ENCODE results near the gene TLN1. TPM values are rescaled to one million over a fixed set of nuclear protein-coding genes. Genes with fewer than 3 reads are reported as not detected.

Gene TLN1
- total RNA-seq, 2 experiments from 2014 or later: 98.8 to 177 TPM

DNA sequence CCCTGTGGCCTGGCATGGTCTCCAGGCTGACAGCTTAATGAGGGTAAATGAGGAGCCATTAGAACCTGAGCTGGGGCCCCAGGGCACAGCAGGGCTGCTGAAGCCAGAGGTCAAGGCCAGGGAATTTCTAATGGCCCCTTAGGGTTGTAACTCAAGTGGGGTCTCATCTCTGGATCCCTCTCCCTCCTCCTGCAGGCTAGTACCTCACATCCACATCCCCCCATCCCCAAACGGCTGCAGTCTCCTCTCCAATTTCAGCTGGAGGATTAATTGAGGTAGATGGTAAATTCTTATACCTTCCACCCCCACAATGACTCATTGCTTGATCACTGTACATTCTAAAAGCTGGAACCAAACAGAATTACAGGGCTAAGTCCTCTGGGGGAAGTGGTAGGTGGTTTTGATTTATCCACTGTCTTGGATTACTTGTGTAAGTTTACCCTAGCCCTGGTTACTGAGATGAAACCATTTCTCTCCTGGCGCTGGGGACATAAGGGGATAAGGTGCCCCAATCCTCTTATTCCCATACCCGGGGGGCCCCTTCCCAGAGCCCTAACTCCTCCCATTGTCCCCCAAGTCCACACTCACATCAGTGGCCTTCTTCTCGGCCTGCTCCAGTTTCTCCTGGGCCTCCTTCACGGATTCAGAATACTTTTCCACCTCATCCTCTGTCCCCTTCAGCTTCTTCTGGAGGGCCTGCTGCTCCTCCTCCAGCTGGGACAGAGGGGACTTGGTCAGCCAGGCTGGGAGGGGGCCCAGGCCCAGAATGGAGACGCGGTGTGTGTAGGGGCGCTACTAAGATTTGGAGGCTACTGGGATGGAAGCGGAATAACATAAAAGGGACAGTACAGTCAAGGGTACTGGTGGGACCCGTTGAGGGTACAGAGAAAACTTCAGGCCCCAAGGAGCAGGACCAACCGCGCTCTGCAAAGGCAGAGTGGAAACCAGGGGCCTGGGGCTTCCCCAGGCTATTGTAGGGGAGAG lies 43.1 kb downstream of the TLN1 start:
- H3K4me2 ChIP-seq (ENCODE audit: low read length): peak overlapping the region; percentile 60; the same call in 1 of the 2 replicates

GRCh38 chr9:35687972-35688557 lies 43.9 kb downstream of the TLN1 start:
- H4K20me1 ChIP-seq (ENCODE audit: insufficient read depth, low read length): no peaks in the 10 kb centered on the region
- intact Hi-C loops (cut with micrococcal nuclease; ENCODE audit: unreplicated experiment): no loop called here
- no peaks in the 10 kb centered on the region for H3K9me3 ChIP-seq (ENCODE audit: low read length)
- peak overlapping the region; percentile 60 for H3K4me2 ChIP-seq (ENCODE audit: low read length)
- no peak for TF ChIP-seq CTCF (conservative IDR thresholded peaks at IDR 0.05; ENCODE audit: low read length)
- TF ChIP-seq EZH2phosphoT487 (IDR thresholded peaks at IDR 0.05; ENCODE audit: borderline replicate concordance, low read depth, low read length): no peak
- H3K4me3 ChIP-seq (ENCODE audit: low read depth, low read length, poor library complexity, severe bottlenecking): no peak overlapping the region
- POLR2A ChIA-PET: interaction anchor here (0.6 to 1.6 kb wide), 7 partner anchors 22 to 226 kb away, joined by 3 to 7 read pairs (median 4); partner anchors contain the start of gene SIT1
- no peak for DNase-seq (ENCODE audit: low spot score)
- no peak overlapping the region for H3K27ac ChIP-seq (ENCODE audit: low read depth, low read length, poor library complexity, severe bottlenecking)
- H3K79me2 ChIP-seq (ENCODE audit: insufficient read depth, low read depth, low read length): no peaks in the 10 kb centered on the region
- CTCF ChIA-PET (ENCODE audit: unreplicated experiment): interaction anchor here (0.8 to 1.5 kb wide), 4 partner anchors 8 to 77 kb away, joined by 3 to 5 read pairs (median 4); no protein-coding TSS in a partner anchor
- H3K9me2 ChIP-seq (ENCODE audit: insufficient read depth, low read length): no peaks in the 10 kb centered on the region
- no peaks in the 10 kb centered on the region for H3K36me3 ChIP-seq (ENCODE audit: insufficient read depth, low read length)
- peaks cover 51% of the 10 kb centered on the region for H3K4me1 ChIP-seq (ENCODE audit: insufficient read depth, low read length, poor library complexity, severe bottlenecking)
- peak overlapping the region; percentile 89; the same call in 1 of the 2 replicates for H2AFZ ChIP-seq (ENCODE audit: low read length)
- no TSS peak for BruUV-seq (replicated peaks)

More for the DNA sequence above, 43.1 kb downstream of the TLN1 start:
- ChIA-PET POLR2A (interaction anchor here (0.6 to 1.6 kb wide), 5 partner anchors 23 to 88 kb away, joined by 3 to 7 read pairs (median 4); partner anchors contain the start of gene SIT1), CTCF (ENCODE audit: unreplicated experiment) (interaction anchor here (0.8 to 1.5 kb wide), 3 partner anchors 8 to 41 kb away, joined by 3 to 5 read pairs (median 3); no protein-coding TSS in a partner anchor)
- no peaks in the 10 kb centered on the region for H4K20me1 ChIP-seq (ENCODE audit: insufficient read depth, low read length)
- H3K27ac ChIP-seq (ENCODE audit: low read depth, low read length, poor library complexity, severe bottlenecking): no peak overlapping the region
- no peak overlapping the region for H3K4me3 ChIP-seq (ENCODE audit: low read depth, low read length, poor library complexity, severe bottlenecking)
- TF ChIP-seq CTCF (conservative IDR thresholded peaks at IDR 0.05; ENCODE audit: low read length): no peak
- no peak for TF ChIP-seq EZH2phosphoT487 (IDR thresholded peaks at IDR 0.05; ENCODE audit: borderline replicate concordance, low read depth, low read length)
- intact Hi-C loops (cut with micrococcal nuclease; ENCODE audit: unreplicated experiment): no loop called here
- no peaks in the 10 kb centered on the region for H3K79me2 ChIP-seq (ENCODE audit: insufficient read depth, low read depth, low read length)
- H3K4me1 ChIP-seq (ENCODE audit: insufficient read depth, low read length, poor library complexity, severe bottlenecking): peaks cover 46% of the 10 kb centered on the region
- H3K9me2 ChIP-seq (ENCODE audit: insufficient read depth, low read length): no peaks in the 10 kb centered on the region
- no peaks in the 10 kb centered on the region for H3K36me3 ChIP-seq (ENCODE audit: insufficient read depth, low read length)
- H2AFZ ChIP-seq (ENCODE audit: low read length): no peak overlapping the region; the same call in 1 of the 2 replicates
- no TSS peak for BruUV-seq (replicated peaks)
- no peaks in the 10 kb centered on the region for H3K9me3 ChIP-seq (ENCODE audit: low read length)
- no peak for DNase-seq (ENCODE audit: low spot score)

Measured in OCI-LY7 (cell line).